NT2/D1 (cell line): ENCODE data around the gene IGLL5.

Experiments
- DNase-seq: peaks from one replicate; pipeline ENCODE4 v3.0.0-alpha.2; 2011; ENCODE audit warnings: low read depth, low spot score
- H3K27me3 ChIP-seq: 2 replicates; pipeline ENCODE4 v1.6.0; 2011; ENCODE audit warnings: mild to moderate bottlenecking; ENCODE audit not compliant: insufficient read length, insufficient read depth
- H3K36me3 ChIP-seq: 2 replicates; pipeline ENCODE4 v1.6.1; 2011; ENCODE audit warnings: mild to moderate bottlenecking, low read length, mixed read lengths; ENCODE audit not compliant: insufficient read depth, insufficient read length
- H3K4me1 ChIP-seq: 2 replicates; pipeline ENCODE4 v1.5.1; 2011; ENCODE audit not compliant: insufficient read depth, insufficient read length
- H3K4me3 ChIP-seq: 2 replicates; pipeline ENCODE4 v1.5.1; 2011; ENCODE audit warnings: low read depth; ENCODE audit not compliant: insufficient read length
- H3K9ac ChIP-seq: 2 replicates; pipeline ENCODE4 v1.6.0; 2011; ENCODE audit warnings: low read depth; ENCODE audit not compliant: insufficient read length
- H3K9me3 ChIP-seq: 2 replicates; pipeline ENCODE4 v1.5.1; 2011; ENCODE audit warnings: mild to moderate bottlenecking, low read length; ENCODE audit not compliant: insufficient read depth
- SUZ12 ChIP-seq: IDR thresholded peaks from 2 replicates; pipeline ENCODE4 v1.6.1; 2011; ENCODE audit not compliant: insufficient read length, insufficient read depth; ENCODE audit errors: extremely low read depth
- YY1 ChIP-seq: IDR thresholded peaks from 2 replicates; pipeline ENCODE4 v1.6.1; 2011; ENCODE audit not compliant: insufficient read length, insufficient read depth
- ZNF274 ChIP-seq: IDR thresholded peaks from 2 replicates; pipeline ENCODE4 v1.6.1; 2011; ENCODE audit warnings: mild to moderate bottlenecking, low read depth, low read length

The IGLL5 gene

GRCh38 chr22:22931557-22932270 is 44.1 kb downstream of the IGLL5 start:
- Histone ChIP-seq H3K4me1 (peaks cover under 1% of the 10 kb centered on the region), H3K4me3 (no peak overlapping the region), H3K36me3 (no peaks in the 10 kb centered on the region), H3K9ac (no peak overlapping the region), H3K27me3 (peaks cover 96% of the 10 kb centered on the region), H3K9me3 (no peaks in the 10 kb centered on the region)
- DNase-seq, result no peak
- TF ChIP-seq SUZ12 (no peak), YY1 (no peak), ZNF274 (no peak)

DNA sequence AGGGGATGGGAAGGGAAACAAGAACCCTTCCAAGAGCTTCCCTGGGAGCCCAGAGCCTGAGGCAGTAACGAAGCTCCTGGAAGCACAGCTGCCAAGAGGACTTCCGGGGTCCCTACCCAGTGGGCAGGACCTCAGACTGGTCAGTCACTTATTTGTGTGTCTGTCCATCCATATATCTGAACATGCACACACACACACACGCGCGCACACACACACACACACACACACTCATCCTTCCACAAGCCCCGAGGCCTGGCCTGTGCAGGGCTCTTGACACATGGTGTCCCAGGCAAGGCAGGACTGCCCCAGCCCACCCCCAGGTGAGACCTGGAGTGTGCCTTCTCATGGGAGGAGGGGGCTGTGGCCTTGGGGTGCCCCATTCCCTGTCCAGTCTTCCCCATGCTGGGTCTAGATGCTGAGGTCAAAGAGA is 44.9 kb downstream of the IGLL5 start:
- TF ChIP-seq YY1, result no peak
- TF ChIP-seq ZNF274, result no peak
- no peak for TF ChIP-seq SUZ12
- Histone ChIP-seq H3K36me3 (no peaks in the 10 kb centered on the region), H3K27me3 (peaks cover 97% of the 10 kb centered on the region), H3K4me1 (no peaks in the 10 kb centered on the region), H3K9me3 (no peaks in the 10 kb centered on the region), H3K9ac (no peak overlapping the region), H3K4me3 (no peak overlapping the region)
- DNase-seq, result no peak

- TF ChIP-seq SUZ12, result no peak
- no peak for TF ChIP-seq ZNF274
- TF ChIP-seq YY1, result no peak
- DNase-seq, result no peak
These were observed 45.6 kb downstream of the IGLL5 start for GRCh38 chr22:22933100-22933806.

GRCh38 chr22:22933807-22934542 is 46.4 kb downstream of the IGLL5 start:
- no peaks in the 10 kb centered on the region for H3K9me3 ChIP-seq
- no peak for DNase-seq
- no peak for TF ChIP-seq SUZ12
- H3K36me3 ChIP-seq, result no peaks in the 10 kb centered on the region
- no peaks in the 10 kb centered on the region for H3K4me1 ChIP-seq
- no peak overlapping the region for H3K9ac ChIP-seq
- no peak overlapping the region for H3K4me3 ChIP-seq
- peaks cover 96% of the 10 kb centered on the region for H3K27me3 ChIP-seq

More at GRCh38 chr22:22933100-22933806, 45.6 kb downstream of the IGLL5 start:
- H3K27me3 ChIP-seq, result peaks cover 96% of the 10 kb centered on the region
- H3K9me3 ChIP-seq, result no peaks in the 10 kb centered on the region
- H3K4me3 ChIP-seq, result no peak overlapping the region
- no peaks in the 10 kb centered on the region for H3K4me1 ChIP-seq
- no peak overlapping the region for H3K9ac ChIP-seq
- H3K36me3 ChIP-seq, result no peaks in the 10 kb centered on the region

DNA sequence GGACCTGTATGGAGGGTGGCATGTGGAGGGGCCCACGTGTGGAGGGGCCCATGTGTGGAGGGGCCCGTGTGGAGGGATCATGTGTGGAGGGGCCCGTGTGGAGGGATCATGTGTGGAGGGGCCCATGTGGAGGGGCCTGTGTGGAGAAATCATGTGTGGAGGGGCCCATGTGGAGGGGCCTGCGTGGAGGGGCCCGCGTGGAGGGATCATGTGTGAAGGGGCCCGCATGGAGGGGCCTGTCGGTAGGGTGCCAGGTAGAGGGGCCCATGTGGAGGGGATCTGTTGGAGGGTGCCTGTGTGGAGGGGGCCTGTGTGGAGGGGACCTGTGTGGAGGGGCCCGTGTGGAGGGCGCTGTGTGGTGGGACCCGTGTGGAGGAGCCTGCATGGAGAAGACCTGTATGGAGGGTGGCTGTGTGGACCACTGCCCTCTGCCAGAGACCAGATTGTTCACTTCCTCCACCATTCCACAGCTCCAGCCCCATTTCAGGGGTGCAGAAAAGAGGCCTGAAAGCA is 47.0 kb downstream of the IGLL5 start:
- peaks cover 96% of the 10 kb centered on the region for H3K27me3 ChIP-seq
- TF ChIP-seq YY1 (no peak), SUZ12 (no peak), ZNF274 (no peak)
- H3K36me3 ChIP-seq, result no peaks in the 10 kb centered on the region

DNA sequence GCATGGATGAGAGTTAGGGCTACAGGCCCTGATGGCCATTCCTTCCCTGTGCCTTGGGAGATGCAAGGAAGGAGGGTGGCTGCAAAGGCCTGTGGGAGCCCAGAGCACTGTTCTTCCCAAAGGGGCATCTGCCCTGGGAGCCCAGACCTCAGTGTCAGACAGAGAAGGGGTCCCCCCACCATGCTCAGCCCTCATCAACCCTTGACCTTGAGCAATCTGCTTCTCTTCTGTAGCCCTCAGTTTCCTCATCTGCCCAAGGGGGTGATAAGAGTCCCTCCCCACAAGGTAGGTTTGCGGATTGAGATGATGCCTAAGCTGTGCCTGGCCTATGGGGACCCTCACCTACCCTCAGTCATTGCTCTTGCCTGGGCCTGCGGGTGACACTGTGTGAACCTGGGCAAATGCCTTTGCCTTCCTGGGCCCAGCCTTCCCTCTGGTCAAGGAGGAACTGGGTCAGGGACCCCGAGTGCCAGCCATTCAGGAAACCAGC is 47.5 kb downstream of the IGLL5 start:
- no peak overlapping the region for H3K9ac ChIP-seq
- DNase-seq, result no peak
- H3K4me3 ChIP-seq, result no peak overlapping the region
- peaks cover 96% of the 10 kb centered on the region for H3K27me3 ChIP-seq
- no peak for TF ChIP-seq ZNF274
- no peak for TF ChIP-seq YY1
- no peak for TF ChIP-seq SUZ12
- H3K4me1 ChIP-seq, result no peaks in the 10 kb centered on the region
- no peaks in the 10 kb centered on the region for H3K36me3 ChIP-seq
- no peaks in the 10 kb centered on the region for H3K9me3 ChIP-seq

More for the DNA sequence above, 47.0 kb downstream of the IGLL5 start:
- Histone ChIP-seq H3K4me1 (no peaks in the 10 kb centered on the region), H3K9ac (no peak overlapping the region), H3K9me3 (no peaks in the 10 kb centered on the region), H3K4me3 (no peak overlapping the region)
- no peak for DNase-seq

DNA sequence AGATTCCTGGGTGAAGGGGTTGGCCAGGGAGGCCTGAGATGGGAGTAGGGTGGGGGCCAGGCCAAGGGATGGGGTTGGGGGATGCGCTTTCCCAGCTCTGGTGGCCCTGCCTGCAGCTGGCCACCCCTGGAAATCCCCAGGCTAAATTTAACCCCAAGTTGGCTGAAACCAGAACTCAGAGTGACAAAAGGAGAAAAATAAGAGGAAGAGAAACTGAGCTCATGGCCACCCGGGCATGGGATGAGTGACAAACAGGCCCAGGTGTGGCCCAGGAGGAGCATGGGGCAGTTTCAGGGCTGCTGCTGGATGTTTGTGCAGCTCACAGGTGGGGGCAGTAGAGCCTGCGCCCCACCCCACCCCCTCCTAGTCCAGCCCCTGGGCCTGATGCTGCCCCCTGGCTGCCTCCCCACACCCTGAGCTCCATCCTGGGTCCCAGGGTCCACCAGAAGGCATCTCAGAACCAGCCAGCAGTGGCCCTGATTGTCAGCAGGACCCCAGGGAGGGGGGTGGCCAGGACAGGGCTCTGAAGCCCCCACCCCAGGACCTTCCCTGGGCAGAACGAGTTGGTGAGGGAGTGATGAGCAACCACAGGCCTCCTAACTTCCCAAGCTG is 48.0 kb downstream of the IGLL5 start:
- no peak overlapping the region for H3K9ac ChIP-seq
- no peak for DNase-seq
- no peaks in the 10 kb centered on the region for H3K9me3 ChIP-seq
- H3K4me1 ChIP-seq, result no peaks in the 10 kb centered on the region
- H3K27me3 ChIP-seq, result peaks cover 96% of the 10 kb centered on the region
- TF ChIP-seq SUZ12 (no peak), ZNF274 (no peak), YY1 (no peak)
- no peak overlapping the region for H3K4me3 ChIP-seq
- H3K36me3 ChIP-seq, result no peaks in the 10 kb centered on the region
